IMR-90 (cell line): ENCODE results near the gene CCDC63. TPM values are rescaled to one million over a fixed set of nuclear protein-coding genes. Genes with fewer than 3 reads are reported as not detected.

Experiments used
- ATAC-seq: fragments of 200-7000 bp; cut with Tn5 transposase; 2 replicates; pipeline ENCODE4 v1.9.1; 2020; ENCODE audit warnings: low read depth, mild to moderate bottlenecking, moderate library complexity
- BruUV-seq: library from RNA; stranded (reverse); fragments of 400-500 nt; replicated peaks from 2 replicates; lab custom pipeline; 2021; lab: Mats Ljungman, UMichigan
- CTCF ChIA-PET: fragments of 300-600 bp; formaldehyde crosslinking; extraction: SDS; loops from one replicate; lab custom pipeline; 2021; ENCODE audit warnings: antibody characterized with exemption; lab: Yijun Ruan, JAX
- POLR2A ChIA-PET: fragments of 300-600 bp; sonication (Branson Sonifier 250); formaldehyde crosslinking; loops from one replicate; lab custom pipeline; 2022; ENCODE audit warnings: antibody characterized with exemption; ENCODE audit not compliant: unreplicated experiment; lab: Charles Lee
- DNase-seq: peaks from one replicate; pipeline ENCODE4 v3.0.0; 2013
- H2AFZ ChIP-seq: replicated peaks from 2 replicates; pipeline ENCODE3; 2013; ENCODE audit warnings: low read length, mild to moderate bottlenecking; ENCODE audit not compliant: poor library complexity
- H2AK5ac ChIP-seq: 2 replicates; pipeline ENCODE4 v1.6.1; 2013; ENCODE audit warnings: low read depth, low read length, inconsistent platforms
- H2AK9ac ChIP-seq: replicated peaks from 2 replicates; pipeline ENCODE3; 2013; ENCODE audit warnings: mild to moderate bottlenecking, low read depth, low read length, moderate library complexity; ENCODE audit not compliant: poor library complexity
- H2BK120ac ChIP-seq: 2 replicates; pipeline ENCODE4 v1.6.1; 2013; ENCODE audit warnings: low read depth, low read length, inconsistent platforms
- H2BK15ac ChIP-seq: 3 replicates; pipeline ENCODE4 v1.6.1; 2013; ENCODE audit warnings: low read depth, low read length, inconsistent platforms
- H2BK20ac ChIP-seq: 2 replicates; pipeline ENCODE4 v1.6.1; 2013; ENCODE audit warnings: low read depth, mild to moderate bottlenecking, inconsistent platforms, low read length, moderate library complexity
- H2BK5ac ChIP-seq: 2 replicates; pipeline ENCODE4 v1.6.1; 2013; ENCODE audit warnings: mild to moderate bottlenecking, low read depth, low read length, inconsistent platforms; ENCODE audit not compliant: poor library complexity, severe bottlenecking
- H3K14ac ChIP-seq: replicated peaks from 2 replicates; pipeline ENCODE4 v1.6.1; 2013; ENCODE audit warnings: low read depth, low read length, inconsistent platforms
- H3K18ac ChIP-seq: 2 replicates; pipeline ENCODE4 v1.6.1; 2013; ENCODE audit warnings: low read depth, low read length, control low read depth
- H3K23ac ChIP-seq: 2 replicates; pipeline ENCODE4 v1.6.1; 2013; ENCODE audit warnings: low read depth, low read length, inconsistent platforms
- H3K27ac ChIP-seq: 2 replicates; pipeline ENCODE4 v1.5.1; 2013; ENCODE audit warnings: mild to moderate bottlenecking, control low read depth, low read length; ENCODE audit not compliant: insufficient read depth
- H3K27me3 ChIP-seq: 2 replicates; pipeline ENCODE4 v1.6.1; 2013; ENCODE audit warnings: low read length; ENCODE audit not compliant: control insufficient read depth, insufficient read depth
- H3K36me3 ChIP-seq: 2 replicates; pipeline ENCODE4 v1.6.1; 2013; ENCODE audit warnings: low read length, mixed read lengths; ENCODE audit not compliant: control insufficient read depth, insufficient read depth
- H3K4ac ChIP-seq: 2 replicates; pipeline ENCODE4 v1.6.1; 2013; ENCODE audit warnings: low read depth, low read length, inconsistent platforms
- H3K4me1 ChIP-seq: 2 replicates; pipeline ENCODE4 v1.6.1; 2013; ENCODE audit warnings: low read length, mixed read lengths; ENCODE audit not compliant: control insufficient read depth, insufficient read depth
- H3K4me2 ChIP-seq: 2 replicates; pipeline ENCODE4 v1.6.1; 2013; ENCODE audit warnings: low read depth, mild to moderate bottlenecking, control low read depth, low read length, moderate library complexity
- H3K4me3 ChIP-seq: 2 replicates; pipeline ENCODE4 v1.5.1; 2013; ENCODE audit warnings: low read depth, mild to moderate bottlenecking, control low read depth, low read length, moderate library complexity; ENCODE audit not compliant: insufficient read depth
- H3K56ac ChIP-seq: 2 replicates; pipeline ENCODE4 v1.6.1; 2013; ENCODE audit warnings: low read length, inconsistent platforms; ENCODE audit not compliant: insufficient read depth; ENCODE audit errors: extremely low read depth
- H3K79me1 ChIP-seq, 2 experiments: 2 replicates each; pipeline ENCODE4 v1.6.1; 2013; ENCODE audit warnings: low read length in 2 of 2, inconsistent platforms in 1 of 2, low read depth in 1 of 2
- H3K9ac ChIP-seq: 2 replicates; pipeline ENCODE4 v1.6.1; 2013; ENCODE audit warnings: low read depth, low read length, control low read depth
- H3K9me1 ChIP-seq: 2 replicates; pipeline ENCODE4 v1.6.1; 2013; ENCODE audit warnings: low read length, inconsistent platforms; ENCODE audit not compliant: insufficient read depth
- H3K9me3 ChIP-seq: 2 replicates; pipeline ENCODE4 v1.6.1; 2013; ENCODE audit warnings: low read length; ENCODE audit not compliant: control insufficient read depth, insufficient read depth
- H4K20me1 ChIP-seq: 2 replicates; pipeline ENCODE4 v1.6.1; 2013; ENCODE audit warnings: low read length, inconsistent platforms; ENCODE audit not compliant: insufficient read depth
- H4K5ac ChIP-seq: 2 replicates; pipeline ENCODE4 v1.6.1; 2013; ENCODE audit warnings: mild to moderate bottlenecking, low read depth, low read length, control low read depth
- H4K8ac ChIP-seq, 2 experiments: 2 replicates each; pipeline ENCODE4 v1.6.1; 2013; ENCODE audit warnings: low read depth in 2 of 2, low read length in 2 of 2, control low read depth in 1 of 2, inconsistent platforms in 1 of 2
- H4K91ac ChIP-seq: 2 replicates; pipeline ENCODE4 v1.6.1; 2013; ENCODE audit warnings: low read depth, low read length, inconsistent platforms; ENCODE audit not compliant: insufficient read depth
- BHLHE40 ChIP-seq: fragments of 150-350 bp; IDR thresholded peaks from 2 replicates; pipeline ENCODE4 v1.6.1; 2016; ENCODE audit warnings: mild to moderate bottlenecking, low read depth, low read length
- CEBPB ChIP-seq: IDR thresholded peaks from 2 replicates; pipeline ENCODE4 v1.6.1; 2012; ENCODE audit warnings: low read depth, low read length, improper control_type of control experiment
- CHD1 ChIP-seq: IDR thresholded peaks from 2 replicates; pipeline ENCODE4 v1.6.1; 2012; ENCODE audit warnings: low read depth, low read length, improper control_type of control experiment
- CTCF ChIP-seq: conservative IDR thresholded peaks from 2 replicates; pipeline ENCODE4 v1.5.1; 2012; ENCODE audit warnings: mild to moderate bottlenecking, low read depth, low read length, improper control_type of control experiment
- ELK1 ChIP-seq: fragments of 150-350 bp; IDR thresholded peaks from 2 replicates; pipeline ENCODE4 v1.6.1; 2016; ENCODE audit warnings: low read depth, mild to moderate bottlenecking, low read length, moderate library complexity, borderline replicate concordance
- FOS ChIP-seq: fragments of 150-350 bp; IDR thresholded peaks from 2 replicates; pipeline ENCODE4 v1.6.1; 2016; ENCODE audit warnings: low read depth, low read length
- MAFK ChIP-seq: IDR thresholded peaks from 2 replicates; pipeline ENCODE4 v1.6.1; 2012; ENCODE audit warnings: low read depth, low read length, improper control_type of control experiment
- MAZ ChIP-seq: IDR thresholded peaks from 2 replicates; pipeline ENCODE4 v1.6.1; 2012; ENCODE audit warnings: low read depth, mild to moderate bottlenecking, low read length, improper control_type of control experiment, moderate library complexity, borderline replicate concordance
- MXI1 ChIP-seq: IDR thresholded peaks from 2 replicates; pipeline ENCODE4 v1.6.1; 2012; ENCODE audit warnings: low read depth, mild to moderate bottlenecking, low read length, moderate library complexity, borderline replicate concordance
- NFE2L2 ChIP-seq: fragments of 150-350 bp; IDR thresholded peaks from 2 replicates; pipeline ENCODE4 v1.6.1; 2016; ENCODE audit warnings: low read depth, mild to moderate bottlenecking, low read length
- POLR2A ChIP-seq: IDR thresholded peaks from 2 replicates; pipeline ENCODE4 v1.6.1; 2012; ENCODE audit warnings: mild to moderate bottlenecking, low read depth, low read length
- RAD21 ChIP-seq: IDR thresholded peaks from 2 replicates; pipeline ENCODE4 v1.6.1; 2012; ENCODE audit warnings: low read length, improper control_type of control experiment
- RCOR1 ChIP-seq: IDR thresholded peaks from 2 replicates; pipeline ENCODE4 v1.6.1; 2012; ENCODE audit warnings: mild to moderate bottlenecking, low read length, improper control_type of control experiment; ENCODE audit not compliant: insufficient replicate concordance
- RFX5 ChIP-seq: IDR thresholded peaks from 2 replicates; pipeline ENCODE4 v1.8.0; 2012; ENCODE audit warnings: low read depth, mild to moderate bottlenecking, low read length, moderate library complexity
- SMC3 ChIP-seq: fragments of 150-350 bp; IDR thresholded peaks from 2 replicates; pipeline ENCODE4 v1.6.1; 2016; ENCODE audit warnings: low read depth, mild to moderate bottlenecking, antibody characterized with exemption, low read length, moderate library complexity
- USF2 ChIP-seq: fragments of 150-350 bp; IDR thresholded peaks from 2 replicates; pipeline ENCODE4 v1.6.1; 2017; ENCODE audit warnings: mild to moderate bottlenecking, antibody characterized with exemption, low read length, low read depth
- WGBS, 2 experiments: methylation state at CpG; one replicate each; pipeline versions ENCODE4 v1.1.5 to v1.1.7; 2013; ENCODE audit warnings: missing lambda C conversion rate in 2 of 2; ENCODE audit not compliant: insufficient read length in 1 of 2; ENCODE audit errors: extremely low coverage in 2 of 2; 5-methylcytosine and 5-hydroxymethylcytosine counted together
- dilution Hi-C: fragments of 300-500 bp; cut with HindIII; formaldehyde crosslinking; loops from one replicate; pipeline ENCODE4 v1.14.3; 2018; ENCODE audit warnings: low sequenced_read_pairs; ENCODE audit not compliant: unreplicated experiment
- in situ Hi-C: fragments of 300-500 bp; cut with MboI; formaldehyde crosslinking; loops from 3 replicates; pipeline ENCODE4 v1.14.3; 2019; ENCODE audit warnings: low sequenced_read_pairs, inconsistent platforms, mixed read lengths
- intact Hi-C: fragments of 100-400 bp; cut with micrococcal nuclease; formaldehyde crosslinking; loops from 2 replicates; pipeline ENCODE4 v1.10.0; 2022
- polyA plus RNA-seq, 3 experiments: library from polyadenylated mRNA; depleted of rRNA; stranded (reverse); fragments of >200 nt; gene quantifications; 2 replicates each; pipeline ENCODE4 v1.2.3, GENCODE V29; 2012; ENCODE audit warnings: low replicate concordance in 1 of 3
- total RNA-seq: library from RNA; depleted of rRNA; stranded (reverse); fragments of >200 nt; gene quantifications from 2 replicates; pipeline ENCODE4 v1.2.3, GENCODE V29; 2012

The CCDC63 gene
- total and polyA plus RNA-seq, 2 of the 4 experiments (the other 2 are of a cell fraction) = not detected

DNA sequence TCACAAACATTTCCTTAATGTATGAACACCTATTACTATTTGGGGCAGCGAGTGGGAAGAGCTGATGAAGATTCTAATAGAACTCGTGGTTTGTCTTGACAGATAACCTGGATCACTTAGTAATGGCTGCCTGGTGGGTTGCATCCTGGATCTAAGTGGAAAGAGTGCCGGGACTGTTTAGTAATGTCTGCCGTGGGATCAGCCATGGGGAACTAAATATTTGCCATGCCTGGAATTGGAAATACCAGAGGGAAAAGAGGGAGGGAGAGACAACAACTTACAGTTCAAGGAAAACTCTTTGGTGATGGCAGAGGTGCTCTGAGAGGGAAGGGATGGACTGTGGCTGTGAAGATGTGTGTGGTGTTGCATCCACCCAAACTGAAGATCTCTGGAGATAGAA lies 21.3 kb upstream of the CCDC63 start:
- H4K91ac ChIP-seq = no peak overlapping the region
- no peak overlapping the region for H3K18ac ChIP-seq
- no peak for TF ChIP-seq FOS
- TF ChIP-seq MAZ = no peak
- no peak for TF ChIP-seq RCOR1
- no peak for TF ChIP-seq ELK1
- TF ChIP-seq RAD21 = no peak
- no peak for TF ChIP-seq SMC3
- TF ChIP-seq CEBPB = no peak
- no peak for TF ChIP-seq CHD1
- no peak for TF ChIP-seq POLR2A
- TF ChIP-seq MAFK = no peak
- TF ChIP-seq USF2 = no peak
- TF ChIP-seq RFX5 = no peak
- no peak for TF ChIP-seq BHLHE40
- TF ChIP-seq MXI1 = no peak
- TF ChIP-seq NFE2L2 = no peak
- TF ChIP-seq CTCF = no peak
- ChIA-PET CTCF (no interaction called here), POLR2A (no interaction called here)
- BruUV-seq = no TSS peak
- no peak overlapping the region for H3K27ac ChIP-seq
- H3K9me1 ChIP-seq = no peaks in the 10 kb centered on the region
- 80% methylated on average over 2 of the region's 4 CpGs; no CpG with 5 or more reads in 1 of the 2 experiments for WGBS, 2 experiments
- no peak overlapping the region for H4K8ac ChIP-seq
- DNase-seq (no peak), ATAC-seq (no peak)
- peaks cover 9% of the 10 kb centered on the region for H3K27me3 ChIP-seq
- H3K36me3 ChIP-seq = no peaks in the 10 kb centered on the region
- no peaks in the 10 kb centered on the region for H3K4me1 ChIP-seq
- no peak overlapping the region for H3K56ac ChIP-seq
- no peak overlapping the region for H3K23ac ChIP-seq
- H2BK20ac ChIP-seq = no peak overlapping the region
- dilution Hi-C loops (no loop called here), in situ Hi-C loops (no loop called here), intact Hi-C loops (no loop called here)
- no peak overlapping the region for H3K9ac ChIP-seq
- H4K20me1 ChIP-seq = no peaks in the 10 kb centered on the region
- no peak overlapping the region for H3K4ac ChIP-seq
- no peak overlapping the region for H2AFZ ChIP-seq
- H2BK5ac ChIP-seq = no peak overlapping the region
- no peak overlapping the region for H2AK9ac ChIP-seq
- no peak overlapping the region for H3K14ac ChIP-seq
- H2AK5ac ChIP-seq = no peak overlapping the region
- no peak overlapping the region for H3K4me3 ChIP-seq
- no peak overlapping the region for H2BK120ac ChIP-seq
- no peaks in the 10 kb centered on the region for H3K79me1 ChIP-seq
- no peak overlapping the region for H2BK15ac ChIP-seq
- no peak overlapping the region for H3K4me2 ChIP-seq
- no peak overlapping the region for H4K5ac ChIP-seq
- no peaks in the 10 kb centered on the region for H3K9me3 ChIP-seq
